Endometrium (tissue), 2 donors: ENCODE data around the gene SLC12A9.
A peak's percentile ranks its signal among the peaks of the same experiment; 100 is the strongest.
"Not testable (repeated sequence)": the region's sequence is repeated elsewhere in the genome, so short reads cannot be mapped to it uniquely, and the experiment has no call there.

Source experiments
- FAIRE-seq: peaks from 2 replicates; lab custom pipeline; 2012; peaks lifted over from hg19 to GRCh38; lab: Jason Lieb, UNC
- donor health status: control.
- donor health status: control.

The SLC12A9 gene, protein sequence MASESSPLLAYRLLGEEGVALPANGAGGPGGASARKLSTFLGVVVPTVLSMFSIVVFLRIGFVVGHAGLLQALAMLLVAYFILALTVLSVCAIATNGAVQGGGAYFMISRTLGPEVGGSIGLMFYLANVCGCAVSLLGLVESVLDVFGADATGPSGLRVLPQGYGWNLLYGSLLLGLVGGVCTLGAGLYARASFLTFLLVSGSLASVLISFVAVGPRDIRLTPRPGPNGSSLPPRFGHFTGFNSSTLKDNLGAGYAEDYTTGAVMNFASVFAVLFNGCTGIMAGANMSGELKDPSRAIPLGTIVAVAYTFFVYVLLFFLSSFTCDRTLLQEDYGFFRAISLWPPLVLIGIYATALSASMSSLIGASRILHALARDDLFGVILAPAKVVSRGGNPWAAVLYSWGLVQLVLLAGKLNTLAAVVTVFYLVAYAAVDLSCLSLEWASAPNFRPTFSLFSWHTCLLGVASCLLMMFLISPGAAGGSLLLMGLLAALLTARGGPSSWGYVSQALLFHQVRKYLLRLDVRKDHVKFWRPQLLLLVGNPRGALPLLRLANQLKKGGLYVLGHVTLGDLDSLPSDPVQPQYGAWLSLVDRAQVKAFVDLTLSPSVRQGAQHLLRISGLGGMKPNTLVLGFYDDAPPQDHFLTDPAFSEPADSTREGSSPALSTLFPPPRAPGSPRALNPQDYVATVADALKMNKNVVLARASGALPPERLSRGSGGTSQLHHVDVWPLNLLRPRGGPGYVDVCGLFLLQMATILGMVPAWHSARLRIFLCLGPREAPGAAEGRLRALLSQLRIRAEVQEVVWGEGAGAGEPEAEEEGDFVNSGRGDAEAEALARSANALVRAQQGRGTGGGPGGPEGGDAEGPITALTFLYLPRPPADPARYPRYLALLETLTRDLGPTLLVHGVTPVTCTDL

DNA sequence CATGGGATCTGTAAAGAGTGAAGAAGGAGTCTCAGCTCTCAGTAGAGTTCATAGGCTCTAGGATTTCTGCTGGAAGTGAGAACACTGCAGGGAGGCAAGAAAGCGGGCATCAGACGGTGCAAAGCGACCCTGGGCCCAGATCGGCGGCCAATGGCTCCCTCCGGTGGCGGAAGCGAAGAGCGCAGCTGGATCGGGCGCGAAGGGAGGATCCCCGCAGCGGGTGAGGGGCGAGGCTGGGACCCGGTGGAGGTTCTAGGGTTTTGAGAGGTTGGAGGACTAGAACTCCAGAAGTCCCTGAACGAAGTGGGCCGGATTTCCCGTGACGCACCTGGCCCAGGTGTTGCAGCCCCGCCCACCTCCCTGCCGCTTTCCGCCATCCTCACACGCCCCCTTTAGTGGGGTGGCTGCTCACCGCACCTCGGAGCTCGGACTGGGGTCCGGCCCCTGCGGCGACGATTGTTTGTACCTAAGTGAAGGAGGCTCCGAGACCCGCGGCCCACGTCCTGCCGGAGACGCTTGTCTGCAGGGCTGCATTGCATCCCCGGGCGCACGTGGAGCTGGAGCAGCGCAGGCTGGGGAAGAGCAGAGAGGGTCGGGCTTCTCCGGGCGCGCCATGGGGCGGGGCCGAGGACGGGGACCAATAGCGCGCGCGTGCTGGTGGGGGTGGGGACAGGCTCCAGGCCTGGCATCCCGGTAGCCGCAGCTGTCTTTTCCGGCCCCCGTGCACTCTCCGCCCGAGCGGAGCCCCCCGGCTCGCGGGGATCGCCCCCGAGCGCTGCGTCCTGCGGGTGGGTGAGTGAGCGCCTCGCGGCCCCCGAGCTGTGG, at the start of gene SLC12A9:
TSS of gene SLC12A9 (plus strand) at position 666 of the 825 bp plus-strand sequence. CDS start 1,485 bp downstream, outside the sequence.
- FAIRE-seq = peak; percentile 33

DNA sequence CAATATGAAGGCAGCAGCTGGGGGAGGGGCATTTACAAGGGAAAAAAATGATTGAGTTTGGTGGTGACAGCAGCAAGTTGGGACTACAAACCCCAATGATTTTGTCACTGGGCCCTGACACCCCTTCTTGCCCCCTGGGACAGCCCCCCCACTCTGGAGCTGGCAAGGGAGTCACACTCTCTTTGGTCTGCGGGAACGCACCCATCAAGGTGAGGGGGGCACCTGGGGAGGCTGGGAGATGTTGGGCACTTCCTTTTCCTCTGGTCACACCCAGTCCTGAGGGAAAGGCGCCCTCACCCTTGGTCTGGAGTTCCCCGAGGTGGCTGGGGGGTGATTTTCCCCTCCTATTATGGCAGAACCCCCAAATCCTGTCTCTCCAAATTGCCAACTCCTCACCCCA, 49.6 kb upstream of the SLC12A9 start:
- no peak for FAIRE-seq

- no peak for FAIRE-seq
These were observed 48.9 kb upstream of the SLC12A9 start for GRCh38 chr7:100803398-100804161.

DNA sequence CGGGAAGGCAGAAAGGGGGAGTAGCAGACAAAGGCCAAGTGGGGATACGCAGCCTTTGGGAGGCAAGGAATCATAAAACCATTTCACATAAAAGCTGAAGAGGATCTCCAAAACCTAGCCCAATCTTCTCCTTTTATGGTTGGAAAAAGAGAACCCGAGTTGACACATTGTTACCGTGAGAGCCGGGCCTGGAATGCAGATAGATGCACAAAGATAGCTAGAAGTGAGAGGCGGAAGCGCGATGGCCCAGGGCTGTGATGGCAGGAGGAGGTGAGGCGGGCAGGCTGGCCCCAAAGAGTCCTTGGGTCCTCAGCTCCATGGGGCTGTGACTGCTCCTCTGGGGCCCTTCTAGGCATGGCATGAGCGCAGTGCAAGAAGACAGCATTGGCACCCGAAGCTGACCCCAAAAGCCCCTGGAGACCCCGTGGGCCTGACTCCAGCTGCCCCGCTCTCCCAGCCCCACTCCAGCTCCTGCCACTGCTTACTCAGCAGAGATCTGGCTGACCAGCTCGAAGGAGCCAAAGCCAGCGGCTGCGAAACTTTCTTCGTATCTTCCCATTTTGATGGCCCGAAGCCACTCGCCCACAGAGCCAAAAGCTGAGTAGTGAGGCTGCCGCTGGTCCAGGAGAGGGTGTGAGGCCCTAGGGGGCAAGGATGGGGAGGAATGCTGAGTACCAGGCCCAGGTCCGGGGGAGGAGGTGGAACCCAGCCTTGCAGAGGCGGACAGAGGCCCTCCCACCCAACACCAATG, 47.7 kb upstream of the SLC12A9 start:
- FAIRE-seq = no peak

DNA sequence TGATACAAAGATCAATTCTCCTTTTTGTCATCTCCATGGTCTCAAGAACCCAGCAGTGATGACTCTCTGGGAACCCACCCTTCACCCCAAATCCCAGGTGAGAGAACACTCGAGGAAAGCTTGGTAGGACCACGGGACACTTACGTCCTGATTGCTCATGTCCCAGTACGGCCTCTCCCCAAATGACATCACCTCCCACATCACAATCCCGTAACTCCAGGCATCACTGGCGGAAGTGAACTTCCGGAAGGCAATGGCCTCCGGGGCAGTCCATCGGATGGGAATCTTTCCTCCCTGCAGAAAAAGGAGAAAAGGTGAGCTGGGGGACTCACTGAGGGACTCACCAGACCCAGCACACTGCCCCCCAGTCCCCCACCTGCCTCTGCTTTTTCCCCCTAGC, 46.2 kb upstream of the SLC12A9 start:
- no peak for FAIRE-seq

- not testable (repeated sequence) for FAIRE-seq
These were observed 45.6 kb upstream of the SLC12A9 start for GRCh38 chr7:100806883-100807282.

GRCh38 chr7:100808354-100808875, 44.1 kb upstream of the SLC12A9 start:
- no peak for FAIRE-seq

- FAIRE-seq = no peak
These were observed 41.0 kb upstream of the SLC12A9 start for GRCh38 chr7:100811480-100811879.

- FAIRE-seq = no peak
These were observed 39.8 kb upstream of the SLC12A9 start for GRCh38 chr7:100812729-100813128.

- FAIRE-seq = not testable (repeated sequence)
These were observed 36.0 kb upstream of the SLC12A9 start for GRCh38 chr7:100816515-100816914.

- no peak for FAIRE-seq
These were observed 35.4 kb upstream of the SLC12A9 start for GRCh38 chr7:100817097-100817496.

GRCh38 chr7:100818366-100818765, 34.1 kb upstream of the SLC12A9 start:
- no peak for FAIRE-seq

DNA sequence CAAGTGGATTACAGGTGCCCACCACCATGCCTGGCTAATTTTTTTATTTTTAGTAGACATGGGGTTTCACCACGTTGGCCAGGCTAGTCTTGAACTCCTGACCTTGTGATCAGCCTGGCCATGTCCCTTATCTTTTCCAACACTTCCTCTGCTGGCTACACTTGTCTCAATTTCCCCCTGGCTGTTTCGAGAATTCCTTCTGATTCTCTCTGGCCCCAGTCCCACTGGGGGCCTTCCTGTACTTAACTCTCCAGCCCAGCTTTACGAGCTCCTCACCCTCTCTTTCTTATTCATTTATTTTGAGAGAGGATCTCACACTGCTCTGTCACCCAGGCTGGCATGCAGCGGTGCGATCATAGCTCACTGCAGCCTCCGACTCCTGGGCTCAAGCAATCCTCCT, 33.7 kb upstream of the SLC12A9 start:
- FAIRE-seq = no peak

- no peak for FAIRE-seq
These were observed 32.9 kb upstream of the SLC12A9 start for GRCh38 chr7:100819586-100819985.

DNA sequence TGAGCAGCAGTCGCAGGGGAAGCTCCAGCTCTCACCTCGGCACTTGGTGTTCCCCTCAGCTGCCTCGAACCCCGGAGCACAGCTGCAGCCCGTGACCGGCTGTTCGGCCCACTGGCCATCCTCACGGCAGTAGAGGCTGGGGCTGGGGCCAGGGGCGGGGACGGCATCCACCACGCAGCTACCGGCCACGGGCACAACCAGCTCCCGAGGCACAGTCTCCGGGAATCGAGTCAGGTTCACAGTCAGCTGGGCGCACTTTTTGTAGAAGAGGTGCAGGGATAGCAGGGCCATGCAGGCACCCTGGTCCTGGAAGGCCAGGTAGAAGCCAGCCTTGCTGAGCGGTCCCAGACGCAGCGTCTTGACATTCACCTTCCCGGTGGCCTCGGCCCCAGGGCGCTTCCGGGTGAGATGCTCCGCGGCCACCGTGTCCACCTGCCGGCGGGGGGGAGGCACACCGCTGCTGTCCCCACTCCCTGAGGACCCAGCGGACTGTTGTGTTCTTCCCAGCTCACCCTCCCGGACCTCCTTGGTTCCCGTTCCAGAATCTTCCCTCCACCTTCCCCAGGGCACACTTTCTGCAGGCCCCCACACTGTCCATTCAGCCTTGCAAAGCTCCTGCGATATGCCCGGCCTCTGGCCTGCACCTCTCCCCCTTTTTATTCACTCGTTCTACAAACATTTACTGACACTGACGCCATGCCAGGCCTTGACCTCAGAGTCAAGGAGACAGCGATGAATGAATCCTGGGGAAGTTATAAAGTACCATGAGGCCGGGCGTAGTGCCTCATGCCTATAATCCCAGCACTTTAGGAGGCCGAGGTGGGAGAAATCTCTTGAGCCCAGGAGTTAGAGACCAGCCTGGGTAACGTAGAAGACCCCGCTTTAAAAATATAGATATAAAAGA, 30.0 kb upstream of the SLC12A9 start:
- FAIRE-seq = no peak

- no peak for FAIRE-seq
These were observed 29.4 kb upstream of the SLC12A9 start for GRCh38 chr7:100823140-100823525.

- FAIRE-seq = no peak
These were observed 29.0 kb upstream of the SLC12A9 start for GRCh38 chr7:100823534-100823933.

DNA sequence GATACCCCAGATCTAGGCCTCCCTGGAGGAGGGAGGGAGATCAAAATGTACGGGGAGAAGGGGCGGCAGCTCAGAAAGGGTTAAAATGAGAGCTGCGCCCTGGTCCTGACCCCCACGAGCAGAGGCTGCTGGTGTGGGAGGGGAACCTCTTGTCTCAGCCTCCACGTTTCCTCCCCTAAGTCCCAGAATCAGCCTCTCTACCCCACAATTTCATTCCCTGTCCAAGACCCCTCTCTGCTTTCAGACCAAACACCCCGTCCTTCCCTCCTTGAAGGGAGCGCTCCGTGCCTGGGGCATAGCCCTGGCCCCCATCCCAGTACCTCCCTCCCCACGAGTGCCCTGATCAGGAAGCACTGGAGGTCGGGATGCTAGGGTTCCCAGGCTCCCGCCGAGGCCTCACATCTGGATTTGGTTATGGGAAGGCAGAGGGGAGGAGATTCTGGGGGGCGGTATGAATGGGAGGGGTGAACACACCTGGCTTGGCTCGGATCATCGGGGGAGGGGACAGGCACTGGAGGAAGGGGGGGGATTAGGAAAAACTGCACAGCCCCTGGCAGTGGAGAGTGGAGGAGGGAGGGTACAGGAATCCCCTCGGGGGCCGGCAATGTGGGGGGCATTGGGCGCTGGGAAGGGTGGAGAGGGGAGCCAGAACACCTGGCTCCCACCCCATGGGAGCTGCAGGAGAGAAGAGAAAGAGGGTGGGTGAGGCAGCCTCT, 27.9 kb upstream of the SLC12A9 start:
- FAIRE-seq = no peak

- no peak for FAIRE-seq
These were observed 27.3 kb upstream of the SLC12A9 start for GRCh38 chr7:100825215-100825671.
